ENCODE data around the gene CENPB.

Gene CENPB

DNA sequence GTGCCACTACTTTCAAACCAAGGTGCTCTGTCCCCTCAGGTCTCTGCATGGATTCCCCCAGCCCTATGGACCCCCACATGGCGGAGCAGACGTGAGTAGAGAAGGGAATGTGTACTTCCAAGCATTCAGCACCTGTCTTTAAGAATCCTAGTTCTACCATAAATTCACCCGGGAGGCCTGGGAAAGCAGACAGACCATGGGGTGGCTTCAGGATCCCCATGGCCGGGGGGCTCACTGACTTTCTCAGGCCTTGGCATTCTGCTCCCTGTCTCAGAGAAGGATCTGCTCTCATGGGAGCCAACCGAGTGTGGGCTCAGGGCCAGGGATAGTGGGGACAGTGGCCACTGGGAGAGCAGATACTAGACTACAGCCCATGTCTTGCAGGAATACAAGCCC, 11.8 kb upstream of the CENPB start:
- Histone ChIP-seq H3K27ac (ENCODE audit: low read length, poor library complexity, severe bottlenecking) (no peak overlapping the region), H2BK15ac (ENCODE audit: low read depth, poor library complexity, severe bottlenecking) (no peak overlapping the region), H4K8ac (ENCODE audit: low read length) (peak overlapping the region; percentile 31), H2BK120ac (ENCODE audit: low read depth, low read length) (no peak overlapping the region), H2AK5ac (ENCODE audit: low read length, severe bottlenecking) (no peak overlapping the region), H3K9me3 (ENCODE audit: control insufficient read depth, low read length) (no peaks in the 10 kb centered on the region), H2BK5ac (ENCODE audit: low read depth, low read length, poor library complexity, severe bottlenecking) (no peak overlapping the region), H3K4me3 (ENCODE audit: insufficient read depth in 1 of 2, low read depth in 1 of 2, low read length in 2 of 2) (peak overlapping the region in 1 of 2 experiments; percentile 97), H3K4me2 (ENCODE audit: low read length, poor library complexity, severe bottlenecking) (no peak overlapping the region), H3K14ac (ENCODE audit: low read length in 2 of 2) (peak overlapping the region in 1 of 2 experiments; percentile 49), H3K79me1 (replicated peaks; ENCODE audit: low read length, poor library complexity, severe bottlenecking) (peaks cover 30% of the 10 kb centered on the region), H3K4ac (ENCODE audit: low read depth in 1 of 2, low read length in 2 of 2) (peak overlapping the region in 1 of 2 experiments; percentile 11), H3K9ac (ENCODE audit: low read length) (peak overlapping the region; percentile 92), H3K36me3 (ENCODE audit: control insufficient read depth in 1 of 2, insufficient read depth in 2 of 2, low read depth in 1 of 2, low read length in 2 of 2) (peaks cover 45 to 60% of the 10 kb centered on the region in 2 experiments), H3K23ac (ENCODE audit: low read length in 2 of 2) (no peak overlapping the region), H4K91ac (ENCODE audit: low read length) (no peak overlapping the region), H3K4me1 (ENCODE audit: control insufficient read depth, insufficient read depth, low read depth, low read length) (peaks cover 37% of the 10 kb centered on the region), H3K18ac (ENCODE audit: low read depth in 1 of 2, low read length in 2 of 2) (peak overlapping the region in 1 of 2 experiments; percentile 78), H3K27me3 (ENCODE audit: control insufficient read depth in 1 of 2, insufficient read depth in 1 of 2, low read length in 2 of 2) (no peaks in the 10 kb centered on the region), H2BK12ac (ENCODE audit: low read length in 2 of 2) (peak overlapping the region in 1 of 2 experiments; percentile 76), H2AFZ (ENCODE audit: low read depth, low read length) (no peak overlapping the region)
- 87% methylated on average over 5 of the region's 5 CpGs for WGBS
- DNase-seq, result no peak

- peak overlapping the region in 1 of 2 experiments; percentile 83 for H3K23ac ChIP-seq (ENCODE audit: low read length in 2 of 2)
- peak overlapping the region in 1 of 2 experiments; percentile 85 for H2BK12ac ChIP-seq (ENCODE audit: low read length in 2 of 2)
- peak overlapping the region in 1 of 2 experiments; percentile 97 for H3K4me3 ChIP-seq (ENCODE audit: insufficient read depth in 1 of 2, low read depth in 1 of 2, low read length in 2 of 2)
- no peak overlapping the region for H2BK5ac ChIP-seq (ENCODE audit: low read depth, low read length, poor library complexity, severe bottlenecking)
- H3K27me3 ChIP-seq (ENCODE audit: control insufficient read depth in 1 of 2, insufficient read depth in 1 of 2, low read length in 2 of 2), result no peaks in the 10 kb centered on the region
- peak; percentile 80 for DNase-seq
- H2BK120ac ChIP-seq (ENCODE audit: low read depth, low read length), result peak overlapping the region; percentile 80
- WGBS, result 70% methylated on average over 18 of the region's 19 CpGs
- H3K79me1 ChIP-seq (replicated peaks; ENCODE audit: low read length, poor library complexity, severe bottlenecking), result peaks cover 30% of the 10 kb centered on the region
- peak overlapping the region; percentile 58 to 68 for H3K18ac ChIP-seq (ENCODE audit: low read depth in 1 of 2, low read length in 2 of 2)
- H3K9me3 ChIP-seq (ENCODE audit: control insufficient read depth, low read length), result no peaks in the 10 kb centered on the region
- no peak overlapping the region for H2AFZ ChIP-seq (ENCODE audit: low read depth, low read length)
- no peak overlapping the region for H3K4me2 ChIP-seq (ENCODE audit: low read length, poor library complexity, severe bottlenecking)
- no peak overlapping the region for H3K27ac ChIP-seq (ENCODE audit: low read length, poor library complexity, severe bottlenecking)
- H3K4me1 ChIP-seq (ENCODE audit: control insufficient read depth, insufficient read depth, low read depth, low read length), result peaks cover 37% of the 10 kb centered on the region
- H3K36me3 ChIP-seq (ENCODE audit: control insufficient read depth in 1 of 2, insufficient read depth in 2 of 2, low read depth in 1 of 2, low read length in 2 of 2), result peaks cover 39 to 54% of the 10 kb centered on the region in 2 experiments
- peak overlapping the region; percentile 96 for H2BK15ac ChIP-seq (ENCODE audit: low read depth, poor library complexity, severe bottlenecking)
- peak overlapping the region; percentile 92 for H3K9ac ChIP-seq (ENCODE audit: low read length)
- H4K91ac ChIP-seq (ENCODE audit: low read length), result peak overlapping the region; percentile 44
- H2AK5ac ChIP-seq (ENCODE audit: low read length, severe bottlenecking), result peak overlapping the region; percentile 27
- peak overlapping the region in 1 of 2 experiments; percentile 84 for H3K14ac ChIP-seq (ENCODE audit: low read length in 2 of 2)
- no peak overlapping the region for H4K8ac ChIP-seq (ENCODE audit: low read length)
- H3K4ac ChIP-seq (ENCODE audit: low read depth in 1 of 2, low read length in 2 of 2), result peak overlapping the region; percentile 9 to 91
Observed at GRCh38 chr20:3797592-3798372, 11.2 kb upstream of the CENPB start.

GRCh38 chr20:3797226-3797545, 10.6 kb upstream of the CENPB start:
- peaks cover 37% of the 10 kb centered on the region for H3K4me1 ChIP-seq (ENCODE audit: control insufficient read depth, insufficient read depth, low read depth, low read length)
- no peak overlapping the region for H3K27ac ChIP-seq (ENCODE audit: low read length, poor library complexity, severe bottlenecking)
- H3K4me3 ChIP-seq (ENCODE audit: insufficient read depth in 1 of 2, low read depth in 1 of 2, low read length in 2 of 2), result peak overlapping the region in 1 of 2 experiments; percentile 97
- no peak overlapping the region for H4K91ac ChIP-seq (ENCODE audit: low read length)
- 80% methylated on average over 5 of the region's 5 CpGs for WGBS
- peak overlapping the region; percentile 44 to 85 for H2BK12ac ChIP-seq (ENCODE audit: low read length in 2 of 2)
- H2AFZ ChIP-seq (ENCODE audit: low read depth, low read length), result no peak overlapping the region
- peaks cover 34 to 48% of the 10 kb centered on the region in 2 experiments for H3K36me3 ChIP-seq (ENCODE audit: control insufficient read depth in 1 of 2, insufficient read depth in 2 of 2, low read depth in 1 of 2, low read length in 2 of 2)
- no peak overlapping the region for H2BK5ac ChIP-seq (ENCODE audit: low read depth, low read length, poor library complexity, severe bottlenecking)
- peak overlapping the region in 1 of 2 experiments; percentile 68 for H3K18ac ChIP-seq (ENCODE audit: low read depth in 1 of 2, low read length in 2 of 2)
- peaks cover 30% of the 10 kb centered on the region for H3K79me1 ChIP-seq (replicated peaks; ENCODE audit: low read length, poor library complexity, severe bottlenecking)
- H3K9me3 ChIP-seq (ENCODE audit: control insufficient read depth, low read length), result no peaks in the 10 kb centered on the region
- peak overlapping the region; percentile 9 to 91 for H3K4ac ChIP-seq (ENCODE audit: low read depth in 1 of 2, low read length in 2 of 2)
- peak overlapping the region in 1 of 2 experiments; percentile 83 for H3K23ac ChIP-seq (ENCODE audit: low read length in 2 of 2)
- peak overlapping the region in 1 of 2 experiments; percentile 84 for H3K14ac ChIP-seq (ENCODE audit: low read length in 2 of 2)
- no peak overlapping the region for H4K8ac ChIP-seq (ENCODE audit: low read length)
- no peak overlapping the region for H2BK120ac ChIP-seq (ENCODE audit: low read depth, low read length)
- DNase-seq, result no peak
- H2AK5ac ChIP-seq (ENCODE audit: low read length, severe bottlenecking), result no peak overlapping the region
- no peaks in the 10 kb centered on the region for H3K27me3 ChIP-seq (ENCODE audit: control insufficient read depth in 1 of 2, insufficient read depth in 1 of 2, low read length in 2 of 2)
- H3K4me2 ChIP-seq (ENCODE audit: low read length, poor library complexity, severe bottlenecking), result no peak overlapping the region
- H2BK15ac ChIP-seq (ENCODE audit: low read depth, poor library complexity, severe bottlenecking), result no peak overlapping the region
- peak overlapping the region; percentile 92 for H3K9ac ChIP-seq (ENCODE audit: low read length)

GRCh38 chr20:3796477-3797225, 10.1 kb upstream of the CENPB start:
- peaks cover 29 to 43% of the 10 kb centered on the region in 2 experiments for H3K36me3 ChIP-seq (ENCODE audit: control insufficient read depth in 1 of 2, insufficient read depth in 2 of 2, low read depth in 1 of 2, low read length in 2 of 2)
- H2AK5ac ChIP-seq (ENCODE audit: low read length, severe bottlenecking), result no peak overlapping the region
- peak overlapping the region; percentile 62 to 91 for H3K4ac ChIP-seq (ENCODE audit: low read depth in 1 of 2, low read length in 2 of 2)
- H3K14ac ChIP-seq (ENCODE audit: low read length in 2 of 2), result peak overlapping the region in 1 of 2 experiments; percentile 57
- H2BK120ac ChIP-seq (ENCODE audit: low read depth, low read length), result peak overlapping the region; percentile 76
- peaks cover 37% of the 10 kb centered on the region for H3K4me1 ChIP-seq (ENCODE audit: control insufficient read depth, insufficient read depth, low read depth, low read length)
- DNase-seq, result no peak
- H3K23ac ChIP-seq (ENCODE audit: low read length in 2 of 2), result peak overlapping the region in 1 of 2 experiments; percentile 83
- H4K91ac ChIP-seq (ENCODE audit: low read length), result peak overlapping the region; percentile 57
- H3K4me2 ChIP-seq (ENCODE audit: low read length, poor library complexity, severe bottlenecking), result peak overlapping the region; percentile 96
- no peak overlapping the region for H3K27ac ChIP-seq (ENCODE audit: low read length, poor library complexity, severe bottlenecking)
- no peak overlapping the region for H2AFZ ChIP-seq (ENCODE audit: low read depth, low read length)
- peak overlapping the region; percentile 58 for H2BK15ac ChIP-seq (ENCODE audit: low read depth, poor library complexity, severe bottlenecking)
- H2BK5ac ChIP-seq (ENCODE audit: low read depth, low read length, poor library complexity, severe bottlenecking), result no peak overlapping the region
- peaks cover 27% of the 10 kb centered on the region for H3K79me1 ChIP-seq (replicated peaks; ENCODE audit: low read length, poor library complexity, severe bottlenecking)
- 26% methylated on average over 10 of the region's 33 CpGs for WGBS
- peak overlapping the region; percentile 73 to 97 for H3K4me3 ChIP-seq (ENCODE audit: insufficient read depth in 1 of 2, low read depth in 1 of 2, low read length in 2 of 2)
- peak overlapping the region; percentile 68 to 87 for H3K18ac ChIP-seq (ENCODE audit: low read depth in 1 of 2, low read length in 2 of 2)
- H4K8ac ChIP-seq (ENCODE audit: low read length), result no peak overlapping the region
- no peak overlapping the region for H2BK12ac ChIP-seq (ENCODE audit: low read length in 2 of 2)
- H3K9me3 ChIP-seq (ENCODE audit: control insufficient read depth, low read length), result no peaks in the 10 kb centered on the region
- H3K27me3 ChIP-seq (ENCODE audit: control insufficient read depth in 1 of 2, insufficient read depth in 1 of 2, low read length in 2 of 2), result no peaks in the 10 kb centered on the region
- H3K9ac ChIP-seq (ENCODE audit: low read length), result peak overlapping the region; percentile 92

Measured in mesenchymal stem cell (in vitro differentiated cells and primary cell).